HG02610 (cell line): Measurements from ENCODE around the gene CDIPT.

ENCODE experiments used
- ATAC-seq: cut with Tn5 transposase; IDR thresholded peaks from one replicate; pipeline ENCODE4 v1.9.1; 2021; ENCODE audit warnings: mild to moderate bottlenecking, moderate library complexity; ENCODE audit not compliant: unreplicated experiment

CDIPT gene

GRCh38 chr16:29831490-29831889, 31.5 kb downstream of the CDIPT start:
- no peak for ATAC-seq

DNA sequence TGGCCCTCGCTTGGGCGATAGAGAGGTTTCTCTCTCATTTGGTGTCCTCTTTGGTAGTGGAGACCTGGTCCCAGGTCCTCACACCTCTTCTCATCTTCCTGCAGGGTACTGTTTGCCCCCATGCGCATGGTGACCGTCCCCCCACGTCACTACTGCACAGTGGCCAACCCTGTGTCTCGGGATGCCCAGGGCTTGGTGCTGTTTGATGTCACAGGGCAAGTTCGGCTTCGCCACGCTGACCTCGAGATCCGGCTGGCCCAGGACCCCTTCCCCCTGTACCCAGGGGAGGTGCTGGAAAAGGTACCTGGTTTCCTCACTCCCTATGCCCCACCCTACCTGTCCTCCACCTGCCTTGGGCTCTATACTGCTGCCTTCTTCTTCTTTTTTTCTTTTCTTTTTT, 32.3 kb downstream of the CDIPT start:
- ATAC-seq, result no peak

GRCh38 chr16:29826342-29826695, 36.7 kb downstream of the CDIPT start:
- no peak for ATAC-seq

DNA sequence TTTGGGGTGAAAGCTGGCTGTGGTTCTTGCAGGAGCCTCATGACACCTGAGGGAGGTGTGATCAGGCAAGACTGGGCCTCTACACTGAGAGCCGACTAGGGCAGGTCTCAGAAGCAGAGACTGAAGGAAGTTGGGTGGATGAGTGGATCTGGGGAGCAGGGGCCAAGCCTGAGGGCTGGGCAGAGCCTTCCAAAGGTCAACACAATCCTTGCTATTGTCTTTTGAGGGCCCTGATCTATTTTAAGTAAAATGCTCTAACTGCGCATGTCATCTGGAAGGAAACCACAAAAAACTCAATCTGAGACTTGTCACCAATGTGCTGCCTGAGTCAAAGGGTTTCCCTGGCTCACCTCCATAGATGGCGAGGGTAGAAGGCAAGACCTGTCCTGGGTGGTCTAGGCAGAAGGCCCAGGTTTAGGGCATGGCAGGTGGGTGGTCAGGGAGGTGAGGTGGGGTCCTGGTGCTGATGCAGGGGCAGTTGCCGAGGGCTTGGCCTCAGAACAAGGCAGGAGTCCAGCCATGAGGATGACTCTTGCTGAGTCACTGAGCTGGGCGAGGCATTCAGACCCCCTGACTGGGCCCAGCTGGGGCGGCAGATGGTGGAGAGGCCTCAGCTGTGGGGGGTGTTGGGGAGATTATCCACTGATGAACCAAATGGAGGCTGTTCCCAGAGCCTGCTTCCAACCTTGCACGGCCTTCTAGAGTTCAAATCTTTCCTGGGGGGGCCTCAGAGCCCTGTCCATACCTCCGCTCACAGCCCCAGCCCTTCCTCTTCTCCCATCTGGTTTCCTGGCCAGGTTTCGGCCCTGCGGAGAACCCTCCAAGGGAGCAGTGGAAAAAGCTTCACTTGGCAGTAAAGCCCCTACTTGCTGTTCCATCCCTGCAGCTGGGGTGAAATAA, 37.6 kb downstream of the CDIPT start:
- ATAC-seq, result peak; percentile 34

DNA sequence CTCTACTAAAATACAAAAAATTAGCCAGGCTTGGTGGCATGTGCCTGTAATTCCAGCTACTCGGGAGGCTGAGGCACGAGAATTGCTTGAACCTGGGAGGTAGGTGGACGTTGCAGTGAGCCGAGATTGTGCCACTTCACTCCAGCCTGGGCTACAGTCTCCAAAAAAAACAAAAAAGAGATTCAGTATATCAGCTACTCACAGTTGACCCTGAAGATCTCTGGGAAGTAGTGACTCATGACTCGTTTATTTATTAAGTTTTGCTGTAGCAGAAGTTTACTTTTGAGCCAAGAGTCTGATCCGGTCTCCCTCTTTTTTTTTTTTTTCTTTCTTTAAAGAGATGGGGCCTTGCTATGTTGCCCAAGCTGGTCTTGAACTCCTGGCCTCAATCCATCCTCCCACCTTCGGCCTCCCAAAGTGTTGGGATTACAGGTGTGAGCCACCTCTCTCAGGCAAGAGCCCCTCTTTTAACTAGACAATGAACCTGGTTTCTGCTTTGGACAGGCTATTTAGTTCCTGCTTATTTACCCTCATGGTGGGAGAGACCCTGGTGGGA, 38.4 kb downstream of the CDIPT start:
- ATAC-seq, result no peak

DNA sequence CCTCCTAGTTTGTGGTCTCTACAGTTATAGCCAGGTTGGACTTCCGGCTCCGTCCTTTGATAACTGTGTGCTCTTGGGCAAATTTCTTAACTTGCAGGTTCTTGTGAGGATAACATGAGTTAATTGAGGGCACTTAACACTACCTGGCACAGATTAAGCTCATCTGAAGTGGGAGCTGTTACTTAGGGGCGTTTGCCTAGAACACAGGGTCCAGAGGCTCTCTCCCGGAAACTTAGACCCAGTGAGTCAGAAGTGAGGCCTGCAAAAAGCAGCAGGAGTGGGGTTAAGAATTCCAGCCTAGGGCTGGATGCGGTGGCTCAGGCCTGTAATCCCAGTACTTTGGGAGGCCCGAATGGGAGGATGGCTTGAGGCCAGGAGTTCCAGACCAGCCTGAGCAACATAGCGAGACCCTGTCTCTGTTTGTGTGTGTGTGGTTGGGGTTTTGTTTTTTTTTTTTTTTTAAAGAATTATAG, 41.3 kb downstream of the CDIPT start:
- ATAC-seq, result no peak

GRCh38 chr16:29820730-29821642, 42.0 kb downstream of the CDIPT start:
- ATAC-seq, result peak; percentile 48

DNA sequence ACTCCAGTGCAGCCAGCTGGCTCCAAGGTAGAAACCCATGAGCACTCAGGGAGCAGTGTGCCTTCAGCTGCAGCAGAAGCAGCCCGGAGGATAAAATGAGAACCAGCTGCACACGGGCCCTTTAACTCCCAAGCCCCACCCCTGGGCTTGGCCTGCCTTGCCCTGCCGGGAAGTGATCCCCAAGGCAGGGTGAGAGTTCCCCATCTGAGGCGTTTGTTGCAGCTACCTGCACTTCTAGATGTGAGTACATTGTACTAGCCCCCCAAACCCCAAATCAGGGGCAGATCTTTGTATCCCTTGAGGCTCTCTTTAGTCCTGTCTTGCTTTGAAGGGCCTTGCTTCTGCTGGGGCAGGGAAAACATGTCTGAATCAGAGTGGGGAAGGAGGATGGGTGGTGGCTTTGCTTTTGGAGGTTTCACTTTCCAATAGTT, 42.7 kb downstream of the CDIPT start, which contains the start of gene MVP:
MVP (plus strand) TSS at position 192 of the 431 bp plus-strand sequence. CDS start 10,088 bp downstream, outside the sequence.
- peak; percentile 32 for ATAC-seq

GRCh38 chr16:29819506-29819905, 43.5 kb downstream of the CDIPT start:
- no peak for ATAC-seq

- ATAC-seq, result no peak
Observed at GRCh38 chr16:29818082-29818481, 44.9 kb downstream of the CDIPT start.

GRCh38 chr16:29816694-29817441, 46.2 kb downstream of the CDIPT start:
- peak; percentile 6 for ATAC-seq

- ATAC-seq, result peak; percentile 44
Observed at GRCh38 chr16:29815793-29816693, 47.0 kb downstream of the CDIPT start, which contains the start of gene PAGR1. TSS of gene PAGR1 (plus strand) at chr16:29816152. CDS start at chr16:29816526, 374 bp downstream.

GRCh38 chr16:29815032-29815721, 47.8 kb downstream of the CDIPT start:
- no peak for ATAC-seq

DNA sequence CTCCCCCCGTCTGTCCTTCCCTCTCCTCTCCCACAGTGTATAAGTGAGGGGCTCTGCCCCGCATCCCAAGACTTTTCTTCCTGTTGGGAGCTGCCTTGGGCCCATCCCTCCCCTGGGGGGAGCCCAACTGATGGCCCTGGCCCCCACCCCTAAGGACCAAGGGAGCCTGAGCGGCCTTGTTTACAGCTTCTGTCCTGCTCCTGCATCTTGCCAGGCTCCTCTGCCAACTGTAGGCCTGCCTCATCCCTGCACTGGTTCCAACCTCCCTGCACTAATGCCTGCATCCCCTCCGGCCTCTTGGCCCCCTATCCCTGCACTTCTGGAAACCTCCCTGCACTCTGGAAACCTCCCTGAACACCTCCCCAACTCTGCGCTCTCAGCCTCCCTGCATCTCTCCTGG, 48.4 kb downstream of the CDIPT start:
- no peak for ATAC-seq

- no peak for ATAC-seq
Observed at GRCh38 chr16:29813644-29814562, 49.1 kb downstream of the CDIPT start.

DNA sequence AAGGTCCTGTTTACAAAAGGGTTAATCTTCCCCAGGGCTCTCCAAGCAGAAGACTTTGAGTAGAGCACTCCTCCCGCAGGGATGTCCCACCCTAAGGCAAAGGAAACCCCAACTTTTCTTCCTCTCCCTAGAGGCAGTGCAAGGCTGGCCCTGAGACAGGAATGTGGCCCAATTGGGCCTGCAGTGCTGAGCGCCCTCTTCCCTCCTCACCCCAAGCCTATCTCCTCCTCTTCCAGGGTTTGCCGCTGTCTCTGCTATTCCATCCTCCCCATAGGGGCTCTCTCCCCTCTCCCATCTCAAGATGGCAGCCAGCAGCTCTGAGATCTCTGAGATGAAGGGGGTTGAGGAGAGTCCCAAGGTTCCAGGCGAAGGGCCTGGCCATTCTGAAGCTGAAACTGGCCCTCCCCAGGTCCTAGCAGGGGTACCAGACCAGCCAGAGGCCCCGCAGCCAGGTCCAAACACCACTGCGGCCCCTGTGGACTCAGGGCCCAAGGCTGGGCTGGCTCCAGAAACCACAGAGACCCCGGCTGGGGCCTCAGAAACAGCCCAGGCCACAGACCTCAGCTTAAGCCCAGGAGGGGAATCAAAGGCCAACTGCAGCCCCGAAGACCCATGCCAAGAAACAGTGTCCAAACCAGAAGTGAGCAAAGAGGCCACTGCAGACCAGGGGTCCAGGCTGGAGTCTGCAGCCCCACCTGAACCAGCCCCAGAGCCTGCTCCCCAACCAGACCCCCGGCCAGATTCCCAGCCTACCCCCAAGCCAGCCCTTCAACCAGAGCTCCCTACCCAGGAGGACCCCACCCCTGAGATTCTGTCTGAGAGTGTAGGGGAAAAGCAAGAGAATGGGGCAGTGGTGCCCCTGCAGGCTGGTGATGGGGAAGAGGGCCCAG, 50.0 kb downstream of the CDIPT start:
- no peak for ATAC-seq
